ENCODE results near the gene ARHGAP33.
A peak's percentile ranks its signal among the peaks of the same experiment; 100 is the strongest.
"Not testable (repeated sequence)": the region's sequence is repeated elsewhere in the genome, so short reads cannot be mapped to it uniquely, and the experiment has no call there.

The ARHGAP33 gene

GRCh38 chr19:35790981-35791813 lies 15.8 kb downstream of the ARHGAP33 start:
- Histone ChIP-seq H3K36me3 (ENCODE audit: control insufficient read depth, insufficient read depth, low read length) (no peaks in the 10 kb centered on the region), H3K4me3 (ENCODE audit: low read depth, low read length) (no peak overlapping the region), H3K27me3 (ENCODE audit: control insufficient read depth, insufficient read depth, low read length) (peaks cover 6% of the 10 kb centered on the region), H3K9me3 (ENCODE audit: control insufficient read depth, insufficient read depth, low read depth, low read length) (no peaks in the 10 kb centered on the region), H3K4me1 (ENCODE audit: control insufficient read depth, insufficient read depth, low read length) (0 out of 2 replicates have a peak, but pooled peaks cover 3% of the 10 kb centered on the region), H3K9ac (ENCODE audit: low read length) (no peak overlapping the region), H3K27ac (ENCODE audit: low read depth, low read length) (no peak overlapping the region)

GRCh38 chr19:35791814-35792279 lies 16.5 kb downstream of the ARHGAP33 start:
- Histone ChIP-seq H3K4me3 (ENCODE audit: low read depth, low read length) (no peak overlapping the region), H3K9ac (ENCODE audit: low read length) (no peak overlapping the region), H3K9me3 (ENCODE audit: control insufficient read depth, insufficient read depth, low read depth, low read length) (no peaks in the 10 kb centered on the region), H3K27ac (ENCODE audit: low read depth, low read length) (no peak overlapping the region), H3K36me3 (ENCODE audit: control insufficient read depth, insufficient read depth, low read length) (no peaks in the 10 kb centered on the region), H3K27me3 (ENCODE audit: control insufficient read depth, insufficient read depth, low read length) (peaks cover 13% of the 10 kb centered on the region), H3K4me1 (ENCODE audit: control insufficient read depth, insufficient read depth, low read length) (peaks cover 4% of the 10 kb centered on the region; the same call in 1 of the 2 replicates)

- no peak overlapping the region for H3K4me3 ChIP-seq (ENCODE audit: low read depth, low read length)
- no peaks in the 10 kb centered on the region for H3K9me3 ChIP-seq (ENCODE audit: control insufficient read depth, insufficient read depth, low read depth, low read length)
- no peak overlapping the region for H3K27ac ChIP-seq (ENCODE audit: low read depth, low read length)
- H3K9ac ChIP-seq (ENCODE audit: low read length), result no peak overlapping the region
- H3K36me3 ChIP-seq (ENCODE audit: control insufficient read depth, insufficient read depth, low read length), result no peaks in the 10 kb centered on the region
- peaks cover 5% of the 10 kb centered on the region; the same call in 1 of the 2 replicates for H3K4me1 ChIP-seq (ENCODE audit: control insufficient read depth, insufficient read depth, low read length)
- H3K27me3 ChIP-seq (ENCODE audit: control insufficient read depth, insufficient read depth, low read length), result peaks cover 18% of the 10 kb centered on the region
Observed at GRCh38 chr19:35792312-35792711, 16.9 kb downstream of the ARHGAP33 start.

- Histone ChIP-seq H3K4me3 (ENCODE audit: low read depth, low read length) (no peak overlapping the region), H3K9me3 (ENCODE audit: control insufficient read depth, insufficient read depth, low read depth, low read length) (no peaks in the 10 kb centered on the region), H3K27me3 (ENCODE audit: control insufficient read depth, insufficient read depth, low read length) (peaks cover 22% of the 10 kb centered on the region), H3K27ac (ENCODE audit: low read depth, low read length) (no peak overlapping the region), H3K36me3 (ENCODE audit: control insufficient read depth, insufficient read depth, low read length) (no peaks in the 10 kb centered on the region), H3K9ac (ENCODE audit: low read length) (no peak overlapping the region), H3K4me1 (ENCODE audit: control insufficient read depth, insufficient read depth, low read length) (peaks cover 9% of the 10 kb centered on the region)
Observed at GRCh38 chr19:35792888-35793287, 17.5 kb downstream of the ARHGAP33 start.

GRCh38 chr19:35793381-35794165 lies 18.2 kb downstream of the ARHGAP33 start:
- Histone ChIP-seq H3K9ac (ENCODE audit: low read length) (no peak overlapping the region), H3K27me3 (ENCODE audit: control insufficient read depth, insufficient read depth, low read length) (peaks cover 24% of the 10 kb centered on the region), H3K27ac (ENCODE audit: low read depth, low read length) (no peak overlapping the region), H3K36me3 (ENCODE audit: control insufficient read depth, insufficient read depth, low read length) (no peaks in the 10 kb centered on the region), H3K4me3 (ENCODE audit: low read depth, low read length) (no peak overlapping the region), H3K4me1 (ENCODE audit: control insufficient read depth, insufficient read depth, low read length) (peaks cover 10% of the 10 kb centered on the region), H3K9me3 (ENCODE audit: control insufficient read depth, insufficient read depth, low read depth, low read length) (no peaks in the 10 kb centered on the region)

GRCh38 chr19:35795564-35795963 lies 20.2 kb downstream of the ARHGAP33 start:
- H3K9ac ChIP-seq (ENCODE audit: low read length); H3K4me3 ChIP-seq (ENCODE audit: low read depth, low read length); H3K27ac ChIP-seq (ENCODE audit: low read depth, low read length); H3K36me3 ChIP-seq (ENCODE audit: control insufficient read depth, insufficient read depth, low read length); H3K9me3 ChIP-seq (ENCODE audit: control insufficient read depth, insufficient read depth, low read depth, low read length): not testable (repeated sequence)
- H3K4me1 ChIP-seq (ENCODE audit: control insufficient read depth, insufficient read depth, low read length), result peaks cover 10% of the 10 kb centered on the region
- peaks cover 24% of the 10 kb centered on the region for H3K27me3 ChIP-seq (ENCODE audit: control insufficient read depth, insufficient read depth, low read length)

GRCh38 chr19:35796645-35797542 lies 21.5 kb downstream of the ARHGAP33 start:
- Histone ChIP-seq H3K36me3 (ENCODE audit: control insufficient read depth, insufficient read depth, low read length) (no peaks in the 10 kb centered on the region), H3K27me3 (ENCODE audit: control insufficient read depth, insufficient read depth, low read length) (peaks cover 24% of the 10 kb centered on the region), H3K27ac (ENCODE audit: low read depth, low read length) (no peak overlapping the region), H3K4me3 (ENCODE audit: low read depth, low read length) (peak overlapping the region; percentile 52), H3K9me3 (ENCODE audit: control insufficient read depth, insufficient read depth, low read depth, low read length) (no peaks in the 10 kb centered on the region), H3K9ac (ENCODE audit: low read length) (no peak overlapping the region), H3K4me1 (ENCODE audit: control insufficient read depth, insufficient read depth, low read length) (peaks cover 7% of the 10 kb centered on the region)

GRCh38 chr19:35797663-35798062 lies 22.3 kb downstream of the ARHGAP33 start:
- peaks cover 7% of the 10 kb centered on the region for H3K4me1 ChIP-seq (ENCODE audit: control insufficient read depth, insufficient read depth, low read length)
- no peaks in the 10 kb centered on the region for H3K36me3 ChIP-seq (ENCODE audit: control insufficient read depth, insufficient read depth, low read length)
- peak overlapping the region; percentile 10; the same call in 1 of the 2 replicates for H3K4me3 ChIP-seq (ENCODE audit: low read depth, low read length)
- no peaks in the 10 kb centered on the region for H3K9me3 ChIP-seq (ENCODE audit: control insufficient read depth, insufficient read depth, low read depth, low read length)
- H3K9ac ChIP-seq (ENCODE audit: low read length), result no peak overlapping the region
- H3K27ac ChIP-seq (ENCODE audit: low read depth, low read length), result no peak overlapping the region
- peaks cover 24% of the 10 kb centered on the region for H3K27me3 ChIP-seq (ENCODE audit: control insufficient read depth, insufficient read depth, low read length)

- no peaks in the 10 kb centered on the region for H3K9me3 ChIP-seq (ENCODE audit: control insufficient read depth, insufficient read depth, low read depth, low read length)
- peaks cover 7% of the 10 kb centered on the region for H3K4me1 ChIP-seq (ENCODE audit: control insufficient read depth, insufficient read depth, low read length)
- no peaks in the 10 kb centered on the region for H3K36me3 ChIP-seq (ENCODE audit: control insufficient read depth, insufficient read depth, low read length)
- H3K9ac ChIP-seq (ENCODE audit: low read length), result no peak overlapping the region
- H3K27ac ChIP-seq (ENCODE audit: low read depth, low read length), result no peak overlapping the region
- H3K4me3 ChIP-seq (ENCODE audit: low read depth, low read length), result no peak overlapping the region
- H3K27me3 ChIP-seq (ENCODE audit: control insufficient read depth, insufficient read depth, low read length), result peaks cover 11% of the 10 kb centered on the region
Observed at GRCh38 chr19:35801828-35802227, 26.5 kb downstream of the ARHGAP33 start.

- H3K27ac ChIP-seq (ENCODE audit: low read depth, low read length), result no peak overlapping the region
- H3K27me3 ChIP-seq (ENCODE audit: control insufficient read depth, insufficient read depth, low read length), result no peaks in the 10 kb centered on the region; the same call in 1 of the 2 replicates
Observed at GRCh38 chr19:35805526-35806102, 30.2 kb downstream of the ARHGAP33 start.

More at GRCh38 chr19:35805526-35806102, 30.2 kb downstream of the ARHGAP33 start:
- no peak overlapping the region for H3K4me3 ChIP-seq (ENCODE audit: low read depth, low read length)
- H3K4me1 ChIP-seq (ENCODE audit: control insufficient read depth, insufficient read depth, low read length), result 0 out of 2 replicates have a peak, but pooled peaks cover 5% of the 10 kb centered on the region
- H3K9me3 ChIP-seq (ENCODE audit: control insufficient read depth, insufficient read depth, low read depth, low read length), result no peaks in the 10 kb centered on the region
- H3K36me3 ChIP-seq (ENCODE audit: control insufficient read depth, insufficient read depth, low read length), result no peaks in the 10 kb centered on the region
- H3K9ac ChIP-seq (ENCODE audit: low read length), result no peak overlapping the region

All from HUES6 (cell line).